Measurements from ENCODE around the gene RIPPLY3.

RIPPLY3 gene

DNA sequence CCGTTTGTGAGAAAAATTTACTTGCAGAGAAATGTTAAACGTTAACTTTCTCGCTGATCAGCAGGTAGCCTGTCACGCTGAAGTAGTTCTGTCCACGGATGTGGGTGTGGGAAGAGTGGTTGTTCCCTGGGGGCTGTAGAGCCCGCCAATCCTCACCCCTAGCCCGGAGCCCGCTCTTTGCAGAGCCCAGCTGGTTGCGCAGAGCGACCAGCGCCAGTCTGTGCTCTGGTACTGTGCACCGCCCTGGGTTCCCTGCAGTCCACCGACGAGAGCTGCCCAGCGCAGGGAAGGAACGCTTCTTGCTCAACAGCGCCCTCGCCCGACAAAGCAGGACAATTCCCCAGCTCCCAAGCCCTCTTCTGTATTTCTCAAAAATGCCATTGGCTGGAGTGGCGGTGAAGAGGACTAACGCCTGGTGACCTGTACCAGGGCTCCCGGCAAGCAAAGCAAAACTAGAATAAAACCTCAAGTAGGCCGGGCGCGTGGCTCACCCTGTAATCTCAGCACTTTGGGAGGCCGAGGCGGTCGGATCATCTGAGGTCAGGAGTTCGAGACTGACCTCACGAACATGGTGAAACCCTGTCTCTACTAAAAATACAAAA is 3.3 kb downstream of the RIPPLY3 start (continued):
- TF ChIP-seq, protein P1, sequence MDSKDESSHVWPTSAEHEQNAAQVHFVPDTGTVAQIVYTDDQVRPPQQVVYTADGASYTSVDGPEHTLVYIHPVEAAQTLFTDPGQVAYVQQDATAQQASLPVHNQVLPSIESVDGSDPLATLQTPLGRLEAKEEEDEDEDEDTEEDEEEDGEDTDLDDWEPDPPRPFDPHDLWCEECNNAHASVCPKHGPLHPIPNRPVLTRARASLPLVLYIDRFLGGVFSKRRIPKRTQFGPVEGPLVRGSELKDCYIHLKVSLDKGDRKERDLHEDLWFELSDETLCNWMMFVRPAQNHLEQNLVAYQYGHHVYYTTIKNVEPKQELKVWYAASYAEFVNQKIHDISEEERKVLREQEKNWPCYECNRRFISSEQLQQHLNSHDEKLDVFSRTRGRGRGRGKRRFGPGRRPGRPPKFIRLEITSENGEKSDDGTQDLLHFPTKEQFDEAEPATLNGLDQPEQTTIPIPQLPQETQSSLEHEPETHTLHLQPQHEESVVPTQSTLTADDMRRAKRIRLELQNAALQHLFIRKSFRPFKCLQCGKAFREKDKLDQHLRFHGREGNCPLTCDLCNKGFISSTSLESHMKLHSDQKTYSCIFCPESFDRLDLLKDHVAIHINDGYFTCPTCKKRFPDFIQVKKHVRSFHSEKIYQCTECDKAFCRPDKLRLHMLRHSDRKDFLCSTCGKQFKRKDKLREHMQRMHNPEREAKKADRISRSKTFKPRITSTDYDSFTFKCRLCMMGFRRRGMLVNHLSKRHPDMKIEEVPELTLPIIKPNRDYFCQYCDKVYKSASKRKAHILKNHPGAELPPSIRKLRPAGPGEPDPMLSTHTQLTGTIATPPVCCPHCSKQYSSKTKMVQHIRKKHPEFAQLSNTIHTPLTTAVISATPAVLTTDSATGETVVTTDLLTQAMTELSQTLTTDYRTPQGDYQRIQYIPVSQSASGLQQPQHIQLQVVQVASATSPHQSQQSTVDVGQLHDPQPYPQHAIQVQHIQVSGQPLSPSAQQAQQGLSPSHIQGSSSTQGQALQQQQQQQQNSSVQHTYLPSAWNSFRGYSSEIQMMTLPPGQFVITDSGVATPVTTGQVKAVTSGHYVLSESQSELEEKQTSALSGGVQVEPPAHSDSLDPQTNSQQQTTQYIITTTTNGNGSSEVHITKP (tag by site-specific recombination; IDR thresholded peaks at IDR 0.05) = peak; percentile 91
- TF ChIP-seq ZNF677 (tag by site-specific recombination; IDR thresholded peaks at IDR 0.05) (no peak), YY1 (tag by site-specific recombination; IDR thresholded peaks at IDR 0.05) (no peak), BCL11A (tag by site-specific recombination; IDR thresholded peaks at IDR 0.05; ENCODE audit: low read depth) (no peak), GLIS1 (tag by site-specific recombination; IDR thresholded peaks at IDR 0.05) (peak; percentile 24; the same call in 1 of the 2 replicates), GLI4 (tag by site-specific recombination; IDR thresholded peaks at IDR 0.05) (no peak), ZNF324 (tag by site-specific recombination; IDR thresholded peaks at IDR 0.05) (peak; percentile 87), SCRT1 (tag by site-specific recombination; IDR thresholded peaks at IDR 0.05; ENCODE audit: borderline replicate concordance) (no peak), ZNF768 (tag by site-specific recombination; IDR thresholded peaks at IDR 0.05) (peak; percentile 98; the same call in 1 of the 2 replicates), ZNF140 (tag by site-specific recombination; IDR thresholded peaks at IDR 0.05) (no peak), ZFP41 (tag by site-specific recombination; IDR thresholded peaks at IDR 0.05; ENCODE audit: borderline replicate concordance) (no peak), TCF7L2 (IDR thresholded peaks at IDR 0.05; ENCODE audit: borderline replicate concordance, low read depth, low read length) (no peak), ZNF664 (tag by site-specific recombination; IDR thresholded peaks at IDR 0.05) (no peak), ZFHX2 (tag by site-specific recombination; conservative IDR thresholded peaks at IDR 0.05) (peak; percentile 36; the same call in 1 of the 2 replicates), ZNF624 (tag by site-specific recombination; IDR thresholded peaks at IDR 0.05) (no peak), PRDM1 (tag by site-specific recombination; IDR thresholded peaks at IDR 0.05) (peak; percentile 90), ZNF214 (tag by site-specific recombination; IDR thresholded peaks at IDR 0.05; ENCODE audit: borderline replicate concordance) (no peak), ZNF76 (tag by site-specific recombination; IDR thresholded peaks at IDR 0.05; ENCODE audit: borderline replicate concordance, low read depth) (peak; percentile 71)
- TF ChIP-seq, protein P2, sequence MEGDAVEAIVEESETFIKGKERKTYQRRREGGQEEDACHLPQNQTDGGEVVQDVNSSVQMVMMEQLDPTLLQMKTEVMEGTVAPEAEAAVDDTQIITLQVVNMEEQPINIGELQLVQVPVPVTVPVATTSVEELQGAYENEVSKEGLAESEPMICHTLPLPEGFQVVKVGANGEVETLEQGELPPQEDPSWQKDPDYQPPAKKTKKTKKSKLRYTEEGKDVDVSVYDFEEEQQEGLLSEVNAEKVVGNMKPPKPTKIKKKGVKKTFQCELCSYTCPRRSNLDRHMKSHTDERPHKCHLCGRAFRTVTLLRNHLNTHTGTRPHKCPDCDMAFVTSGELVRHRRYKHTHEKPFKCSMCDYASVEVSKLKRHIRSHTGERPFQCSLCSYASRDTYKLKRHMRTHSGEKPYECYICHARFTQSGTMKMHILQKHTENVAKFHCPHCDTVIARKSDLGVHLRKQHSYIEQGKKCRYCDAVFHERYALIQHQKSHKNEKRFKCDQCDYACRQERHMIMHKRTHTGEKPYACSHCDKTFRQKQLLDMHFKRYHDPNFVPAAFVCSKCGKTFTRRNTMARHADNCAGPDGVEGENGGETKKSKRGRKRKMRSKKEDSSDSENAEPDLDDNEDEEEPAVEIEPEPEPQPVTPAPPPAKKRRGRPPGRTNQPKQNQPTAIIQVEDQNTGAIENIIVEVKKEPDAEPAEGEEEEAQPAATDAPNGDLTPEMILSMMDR (tag by site-specific recombination; IDR thresholded peaks at IDR 0.05) = peak; percentile 97
- TF ChIP-seq, protein P3, sequence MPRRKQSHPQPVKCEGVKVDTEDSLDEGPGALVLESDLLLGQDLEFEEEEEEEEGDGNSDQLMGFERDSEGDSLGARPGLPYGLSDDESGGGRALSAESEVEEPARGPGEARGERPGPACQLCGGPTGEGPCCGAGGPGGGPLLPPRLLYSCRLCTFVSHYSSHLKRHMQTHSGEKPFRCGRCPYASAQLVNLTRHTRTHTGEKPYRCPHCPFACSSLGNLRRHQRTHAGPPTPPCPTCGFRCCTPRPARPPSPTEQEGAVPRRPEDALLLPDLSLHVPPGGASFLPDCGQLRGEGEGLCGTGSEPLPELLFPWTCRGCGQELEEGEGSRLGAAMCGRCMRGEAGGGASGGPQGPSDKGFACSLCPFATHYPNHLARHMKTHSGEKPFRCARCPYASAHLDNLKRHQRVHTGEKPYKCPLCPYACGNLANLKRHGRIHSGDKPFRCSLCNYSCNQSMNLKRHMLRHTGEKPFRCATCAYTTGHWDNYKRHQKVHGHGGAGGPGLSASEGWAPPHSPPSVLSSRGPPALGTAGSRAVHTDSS (tag by site-specific recombination; IDR thresholded peaks at IDR 0.05) = no peak
- TF ChIP-seq, protein P4, sequence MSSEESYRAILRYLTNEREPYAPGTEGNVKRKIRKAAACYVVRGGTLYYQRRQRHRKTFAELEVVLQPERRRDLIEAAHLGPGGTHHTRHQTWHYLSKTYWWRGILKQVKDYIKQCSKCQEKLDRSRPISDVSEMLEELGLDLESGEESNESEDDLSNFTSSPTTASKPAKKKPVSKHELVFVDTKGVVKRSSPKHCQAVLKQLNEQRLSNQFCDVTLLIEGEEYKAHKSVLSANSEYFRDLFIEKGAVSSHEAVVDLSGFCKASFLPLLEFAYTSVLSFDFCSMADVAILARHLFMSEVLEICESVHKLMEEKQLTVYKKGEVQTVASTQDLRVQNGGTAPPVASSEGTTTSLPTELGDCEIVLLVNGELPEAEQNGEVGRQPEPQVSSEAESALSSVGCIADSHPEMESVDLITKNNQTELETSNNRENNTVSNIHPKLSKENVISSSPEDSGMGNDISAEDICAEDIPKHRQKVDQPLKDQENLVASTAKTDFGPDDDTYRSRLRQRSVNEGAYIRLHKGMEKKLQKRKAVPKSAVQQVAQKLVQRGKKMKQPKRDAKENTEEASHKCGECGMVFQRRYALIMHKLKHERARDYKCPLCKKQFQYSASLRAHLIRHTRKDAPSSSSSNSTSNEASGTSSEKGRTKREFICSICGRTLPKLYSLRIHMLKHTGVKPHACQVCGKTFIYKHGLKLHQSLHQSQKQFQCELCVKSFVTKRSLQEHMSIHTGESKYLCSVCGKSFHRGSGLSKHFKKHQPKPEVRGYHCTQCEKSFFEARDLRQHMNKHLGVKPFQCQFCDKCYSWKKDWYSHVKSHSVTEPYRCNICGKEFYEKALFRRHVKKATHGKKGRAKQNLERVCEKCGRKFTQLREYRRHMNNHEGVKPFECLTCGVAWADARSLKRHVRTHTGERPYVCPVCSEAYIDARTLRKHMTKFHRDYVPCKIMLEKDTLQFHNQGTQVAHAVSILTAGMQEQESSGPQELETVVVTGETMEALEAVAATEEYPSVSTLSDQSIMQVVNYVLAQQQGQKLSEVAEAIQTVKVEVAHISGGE (tag by site-specific recombination; conservative IDR thresholded peaks at IDR 0.05; ENCODE audit: low read depth) = 0 out of 2 replicates have a peak, but pooled peaks have one; percentile 62
- TF ChIP-seq, protein P5, sequence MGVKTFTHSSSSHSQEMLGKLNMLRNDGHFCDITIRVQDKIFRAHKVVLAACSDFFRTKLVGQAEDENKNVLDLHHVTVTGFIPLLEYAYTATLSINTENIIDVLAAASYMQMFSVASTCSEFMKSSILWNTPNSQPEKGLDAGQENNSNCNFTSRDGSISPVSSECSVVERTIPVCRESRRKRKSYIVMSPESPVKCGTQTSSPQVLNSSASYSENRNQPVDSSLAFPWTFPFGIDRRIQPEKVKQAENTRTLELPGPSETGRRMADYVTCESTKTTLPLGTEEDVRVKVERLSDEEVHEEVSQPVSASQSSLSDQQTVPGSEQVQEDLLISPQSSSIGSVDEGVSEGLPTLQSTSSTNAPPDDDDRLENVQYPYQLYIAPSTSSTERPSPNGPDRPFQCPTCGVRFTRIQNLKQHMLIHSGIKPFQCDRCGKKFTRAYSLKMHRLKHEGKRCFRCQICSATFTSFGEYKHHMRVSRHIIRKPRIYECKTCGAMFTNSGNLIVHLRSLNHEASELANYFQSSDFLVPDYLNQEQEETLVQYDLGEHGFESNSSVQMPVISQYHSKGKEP (tag by site-specific recombination; IDR thresholded peaks at IDR 0.05) = peak; percentile 50; the same call in 1 of the 2 replicates
- TF ChIP-seq, protein P6, sequence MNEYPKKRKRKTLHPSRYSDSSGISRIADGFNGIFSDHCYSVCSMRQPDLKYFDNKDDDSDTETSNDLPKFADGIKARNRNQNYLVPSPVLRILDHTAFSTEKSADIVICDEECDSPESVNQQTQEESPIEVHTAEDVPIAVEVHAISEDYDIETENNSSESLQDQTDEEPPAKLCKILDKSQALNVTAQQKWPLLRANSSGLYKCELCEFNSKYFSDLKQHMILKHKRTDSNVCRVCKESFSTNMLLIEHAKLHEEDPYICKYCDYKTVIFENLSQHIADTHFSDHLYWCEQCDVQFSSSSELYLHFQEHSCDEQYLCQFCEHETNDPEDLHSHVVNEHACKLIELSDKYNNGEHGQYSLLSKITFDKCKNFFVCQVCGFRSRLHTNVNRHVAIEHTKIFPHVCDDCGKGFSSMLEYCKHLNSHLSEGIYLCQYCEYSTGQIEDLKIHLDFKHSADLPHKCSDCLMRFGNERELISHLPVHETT (tag by site-specific recombination; IDR thresholded peaks at IDR 0.05) = peak; percentile 46; the same call in 1 of the 2 replicates
- TF ChIP-seq, protein P7, sequence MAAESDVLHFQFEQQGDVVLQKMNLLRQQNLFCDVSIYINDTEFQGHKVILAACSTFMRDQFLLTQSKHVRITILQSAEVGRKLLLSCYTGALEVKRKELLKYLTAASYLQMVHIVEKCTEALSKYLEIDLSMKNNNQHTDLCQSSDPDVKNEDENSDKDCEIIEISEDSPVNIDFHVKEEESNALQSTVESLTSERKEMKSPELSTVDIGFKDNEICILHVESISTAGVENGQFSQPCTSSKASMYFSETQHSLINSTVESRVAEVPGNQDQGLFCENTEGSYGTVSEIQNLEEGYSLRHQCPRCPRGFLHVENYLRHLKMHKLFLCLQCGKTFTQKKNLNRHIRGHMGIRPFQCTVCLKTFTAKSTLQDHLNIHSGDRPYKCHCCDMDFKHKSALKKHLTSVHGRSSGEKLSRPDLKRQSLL (tag by site-specific recombination; IDR thresholded peaks at IDR 0.05) = peak; percentile 59

Measured in HEK293 (cell line).